Lower leg skin (tissue), 4 donors: ENCODE data around the gene ADIRF. TPM values are rescaled to one million over a fixed set of nuclear protein-coding genes. Genes with fewer than 3 reads are reported as not detected.
"Not testable (repeated sequence)": the region's sequence is repeated elsewhere in the genome, so short reads cannot be mapped to it uniquely, and the experiment has no call there.

Experiments used
- DNase-seq, 2 donors: peaks; one replicate each; pipeline ENCODE4 v3.0.0-alpha.2; 2019; ENCODE audit warnings: low spot score in 2 of 2
- H3K4me3 ChIP-seq: fragments of 200-600 bp; sonication (generic); 2 replicates; pipeline ENCODE4 v1.5.1; 2017; ENCODE audit warnings: mild to moderate bottlenecking, low read depth; ENCODE audit not compliant: poor library complexity, severe bottlenecking
- CTCF ChIP-seq, 3 donors: fragments of 450-650 bp; IDR thresholded peaks; one replicate each; pipeline ENCODE4 v1.5.1; 2016; ENCODE audit warnings: antibody characterized with exemption in 3 of 3, mild to moderate bottlenecking in 3 of 3, moderate library complexity in 2 of 3
- POLR2A ChIP-seq, 2 donors: fragments of 450-650 bp; IDR thresholded peaks; one replicate each; pipeline ENCODE4 v1.6.1; 2016 to 2017; ENCODE audit warnings: antibody characterized with exemption in 2 of 2, mild to moderate bottlenecking in 1 of 2, moderate library complexity in 1 of 2
- WGBS, 2 donors: methylation state at CpG; one replicate each; pipeline ENCODE4 v1.1.5; 2018; 5-methylcytosine and 5-hydroxymethylcytosine counted together
- intact Hi-C: fragments of 100-400 bp; cut with DNase I; formaldehyde crosslinking; loops from one replicate; pipeline ENCODE4 v1.15.0; 2023; ENCODE audit warnings: low total_unique reads
- total RNA-seq, 4 donors: library from RNA; depleted of rRNA; stranded (reverse); fragments of >200 nt; gene quantifications; one replicate each; pipeline ENCODE4 v1.1.0, GENCODE V29; 2016

The ADIRF gene
- total RNA-seq, 4 donors from 2014 or later: 72.0 to 125 (median 80.4) TPM

- intact Hi-C loops: no loop called here
- TF ChIP-seq POLR2A (IDR thresholded peaks at IDR 0.05) (no peak), CTCF (IDR thresholded peaks at IDR 0.05) (no peak)
Observed at GRCh38 chr10:86992456-86992855, 24.2 kb downstream of the ADIRF start.

GRCh38 chr10:86992929-86993328, 24.6 kb downstream of the ADIRF start:
- TF ChIP-seq CTCF (IDR thresholded peaks at IDR 0.05) (no peak), POLR2A (IDR thresholded peaks at IDR 0.05) (no peak)

More at GRCh38 chr10:86992456-86992855, 24.2 kb downstream of the ADIRF start:
- no peak for DNase-seq
- no peak overlapping the region for H3K4me3 ChIP-seq

GRCh38 chr10:86999802-87000403, 31.6 kb downstream of the ADIRF start:
- DNase-seq, H3K4me3 ChIP-seq, intact Hi-C loops: not testable (repeated sequence)
- WGBS, 2 donors: 71 to 74% methylated on average over 6 of the region's 6 CpGs

More at GRCh38 chr10:86992929-86993328, 24.6 kb downstream of the ADIRF start:
- DNase-seq: no peak
- intact Hi-C loops: no loop called here
- 65 to 68% methylated on average over 2 of the region's 2 CpGs for WGBS, 2 donors
- H3K4me3 ChIP-seq: no peak overlapping the region

GRCh38 chr10:87000491-87000890, 32.2 kb downstream of the ADIRF start:
- WGBS, 2 donors: 71 to 79% methylated on average over 3 of the region's 3 CpGs
- intact Hi-C loops: no loop called here

GRCh38 chr10:87007124-87007523, 38.8 kb downstream of the ADIRF start:
- DNase-seq, H3K4me3 ChIP-seq, intact Hi-C loops: not testable (repeated sequence)
- 60 to 67% methylated on average over 1 of the region's 1 CpG for WGBS, 2 donors

More at GRCh38 chr10:87000491-87000890, 32.2 kb downstream of the ADIRF start:
- no peak overlapping the region for H3K4me3 ChIP-seq
- TF ChIP-seq POLR2A (IDR thresholded peaks at IDR 0.05) (no peak), CTCF (IDR thresholded peaks at IDR 0.05) (no peak)
- no peak for DNase-seq

- H3K4me3 ChIP-seq, intact Hi-C loops, DNase-seq: not testable (repeated sequence)
- WGBS, 2 donors: 92 to 97% methylated on average over 5 to 6 of the region's 6 CpGs
Observed at GRCh38 chr10:87007674-87008073, 39.4 kb downstream of the ADIRF start.

- H3K4me3 ChIP-seq, DNase-seq, intact Hi-C loops: not testable (repeated sequence)
- 56 to 86% methylated on average over 7 of the region's 7 CpGs for WGBS, 2 donors
Observed at GRCh38 chr10:87008303-87008702, 40.0 kb downstream of the ADIRF start.

GRCh38 chr10:87009134-87009696, 40.9 kb downstream of the ADIRF start:
- intact Hi-C loops, DNase-seq, H3K4me3 ChIP-seq: not testable (repeated sequence)
- WGBS, 2 donors: 83 to 88% methylated on average over 8 to 16 of the region's 18 CpGs

GRCh38 chr10:87013528-87013927, 45.2 kb downstream of the ADIRF start:
- intact Hi-C loops, DNase-seq, H3K4me3 ChIP-seq: not testable (repeated sequence)
- WGBS, 2 donors: 50 to 61% methylated on average over 3 of the region's 3 CpGs

GRCh38 chr10:87014986-87015716, 46.9 kb downstream of the ADIRF start:
- intact Hi-C loops, DNase-seq, H3K4me3 ChIP-seq: not testable (repeated sequence)
- 77 to 79% methylated on average over 10 of the region's 10 CpGs for WGBS, 2 donors

GRCh38 chr10:87018127-87018526, 49.8 kb downstream of the ADIRF start:
- WGBS, 2 donors: 65 to 77% methylated on average over 6 of the region's 6 CpGs
- H3K4me3 ChIP-seq, intact Hi-C loops, DNase-seq: not testable (repeated sequence)
